ENCODE measurements around the gene ARHGEF1. TPM values are rescaled to one million over a fixed set of nuclear protein-coding genes. Genes with fewer than 3 reads are reported as not detected.
A peak's percentile ranks its signal among the peaks of the same experiment; 100 is the strongest.

Gene ARHGEF1
- total RNA-seq, 2 experiments from 2014 or later = 1,019 to 1,047 TPM

DNA sequence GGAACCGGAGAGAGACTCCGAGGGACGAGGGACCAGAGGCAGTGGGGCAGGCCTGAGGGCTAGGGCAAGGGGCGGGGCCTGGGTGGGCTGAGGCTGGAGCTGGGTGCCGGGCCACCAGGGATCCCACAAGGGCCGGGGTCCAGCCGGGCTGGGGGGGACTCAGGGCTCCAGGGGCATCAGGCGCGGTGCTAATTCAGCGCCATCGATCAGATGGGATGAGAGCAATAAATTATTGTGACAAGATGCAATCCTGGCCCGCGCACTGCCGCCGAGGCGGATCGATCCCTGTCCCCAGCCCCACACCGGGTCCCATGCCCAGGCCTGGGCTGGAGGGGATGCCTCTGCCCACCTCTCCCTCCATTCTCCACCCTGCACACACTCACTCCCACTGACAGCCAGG is 39.6 kb downstream of the ARHGEF1 start:
- peaks cover 5 to 8% of the 10 kb centered on the region in 2 experiments for H3K27me3 ChIP-seq (ENCODE audit: control insufficient read depth in 1 of 2, insufficient read depth in 2 of 2, low read length in 2 of 2)

DNA sequence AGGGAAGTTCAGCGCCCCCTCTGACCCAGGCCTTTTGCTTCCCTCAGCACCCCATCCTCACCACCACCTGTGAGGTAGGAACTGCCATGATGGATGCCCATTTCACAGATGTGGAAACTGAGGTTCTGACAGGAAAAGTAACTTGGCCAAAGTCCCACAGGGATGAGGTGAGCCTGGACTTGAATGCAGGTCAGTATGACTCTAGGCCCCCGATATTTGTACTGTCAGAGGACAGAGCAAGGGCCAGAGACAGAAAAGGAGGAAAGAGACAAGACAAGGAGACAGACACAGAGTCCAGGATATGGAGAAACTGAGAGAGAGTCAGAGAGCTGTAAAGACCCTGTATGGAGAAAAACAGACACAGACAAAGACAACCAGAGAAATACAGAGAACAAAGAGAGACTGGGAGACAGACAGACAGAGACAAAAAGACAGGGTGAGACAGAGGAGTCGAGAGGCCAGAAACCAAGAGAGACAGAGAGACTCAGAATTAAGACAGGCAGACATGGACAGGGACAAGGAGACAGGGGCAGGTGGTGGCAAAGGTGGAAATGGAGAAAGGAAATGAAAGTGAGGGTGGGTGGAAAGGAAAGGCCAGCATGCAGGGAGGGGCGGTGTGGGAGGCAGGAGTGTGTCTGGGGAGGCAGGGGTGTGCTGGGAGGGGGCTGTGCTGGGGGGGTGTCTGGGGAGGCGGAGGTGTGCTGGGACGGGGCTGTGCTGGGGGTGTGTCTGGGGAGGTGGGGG is 40.2 kb downstream of the ARHGEF1 start:
- Histone ChIP-seq H3K36me3 (ENCODE audit: insufficient read depth, low read length) (no peaks in the 10 kb centered on the region), H3K27ac (ENCODE audit: low read depth in 1 of 2, low read length in 2 of 2) (no peak overlapping the region), H3K27me3 (ENCODE audit: control insufficient read depth in 1 of 2, insufficient read depth in 2 of 2, low read length in 2 of 2) (peaks cover 5% of the 10 kb centered on the region in 2 experiments), H3K4me3 (ENCODE audit: low read length) (no peak overlapping the region), H3K9me3 (ENCODE audit: control insufficient read depth in 1 of 2, insufficient read depth in 1 of 2, low read length in 2 of 2) (no peaks in the 10 kb centered on the region), H3K4me1 (ENCODE audit: insufficient read depth, low read length) (peaks cover 23% of the 10 kb centered on the region)
- H3K27ac Mint-ChIP-seq = no peak overlapping the region
- no peaks in the 10 kb centered on the region for H3K9me3 Mint-ChIP-seq
- H3K36me3 Mint-ChIP-seq (ENCODE audit: low read depth) = no peaks in the 10 kb centered on the region
- H3K4me1 Mint-ChIP-seq (ENCODE audit: low read depth) = peaks cover 12% of the 10 kb centered on the region
- DNase-seq (no peak), ATAC-seq (ENCODE audit: poor library complexity) (no peak)
- peaks cover 10% of the 10 kb centered on the region for H3K27me3 Mint-ChIP-seq
- CTCF ChIA-PET = no interaction called here
- H3K4me3 Mint-ChIP-seq = no peak overlapping the region
- intact Hi-C loops (cut with DNase I, micrococcal nuclease) = no loop called here
- POLR2A ChIA-PET = no interaction called here
- TF ChIP-seq, protein P1, sequence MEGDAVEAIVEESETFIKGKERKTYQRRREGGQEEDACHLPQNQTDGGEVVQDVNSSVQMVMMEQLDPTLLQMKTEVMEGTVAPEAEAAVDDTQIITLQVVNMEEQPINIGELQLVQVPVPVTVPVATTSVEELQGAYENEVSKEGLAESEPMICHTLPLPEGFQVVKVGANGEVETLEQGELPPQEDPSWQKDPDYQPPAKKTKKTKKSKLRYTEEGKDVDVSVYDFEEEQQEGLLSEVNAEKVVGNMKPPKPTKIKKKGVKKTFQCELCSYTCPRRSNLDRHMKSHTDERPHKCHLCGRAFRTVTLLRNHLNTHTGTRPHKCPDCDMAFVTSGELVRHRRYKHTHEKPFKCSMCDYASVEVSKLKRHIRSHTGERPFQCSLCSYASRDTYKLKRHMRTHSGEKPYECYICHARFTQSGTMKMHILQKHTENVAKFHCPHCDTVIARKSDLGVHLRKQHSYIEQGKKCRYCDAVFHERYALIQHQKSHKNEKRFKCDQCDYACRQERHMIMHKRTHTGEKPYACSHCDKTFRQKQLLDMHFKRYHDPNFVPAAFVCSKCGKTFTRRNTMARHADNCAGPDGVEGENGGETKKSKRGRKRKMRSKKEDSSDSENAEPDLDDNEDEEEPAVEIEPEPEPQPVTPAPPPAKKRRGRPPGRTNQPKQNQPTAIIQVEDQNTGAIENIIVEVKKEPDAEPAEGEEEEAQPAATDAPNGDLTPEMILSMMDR (IDR thresholded peaks at IDR 0.05) = no peak

More for the DNA sequence above, 39.6 kb downstream of the ARHGEF1 start:
- Mint-ChIP-seq H3K9me3 (no peaks in the 10 kb centered on the region), H3K4me3 (no peak overlapping the region), H3K27ac (no peak overlapping the region), H3K27me3 (peaks cover 10% of the 10 kb centered on the region), H3K36me3 (ENCODE audit: low read depth) (no peaks in the 10 kb centered on the region), H3K4me1 (ENCODE audit: low read depth) (peaks cover 12% of the 10 kb centered on the region)
- H3K27ac ChIP-seq (ENCODE audit: low read depth in 1 of 2, low read length in 2 of 2) = no peak overlapping the region
- TF ChIP-seq, protein P1 (IDR thresholded peaks at IDR 0.05) = no peak
- DNase-seq (no peak), ATAC-seq (ENCODE audit: poor library complexity) (no peak)
- no peak overlapping the region for H3K4me3 ChIP-seq (ENCODE audit: low read length)
- ChIA-PET CTCF (no interaction called here), POLR2A (interaction anchor here (2.2 kb wide), 1 partner anchor 35 kb away, joined by 13 read pairs; no protein-coding TSS in a partner anchor)
- H3K9me3 ChIP-seq (ENCODE audit: control insufficient read depth in 1 of 2, insufficient read depth in 1 of 2, low read length in 2 of 2) = no peaks in the 10 kb centered on the region
- H3K36me3 ChIP-seq (ENCODE audit: insufficient read depth, low read length) = no peaks in the 10 kb centered on the region
- intact Hi-C loops (cut with DNase I, micrococcal nuclease) = no loop called here
- peaks cover 24% of the 10 kb centered on the region for H3K4me1 ChIP-seq (ENCODE audit: insufficient read depth, low read length)

DNA sequence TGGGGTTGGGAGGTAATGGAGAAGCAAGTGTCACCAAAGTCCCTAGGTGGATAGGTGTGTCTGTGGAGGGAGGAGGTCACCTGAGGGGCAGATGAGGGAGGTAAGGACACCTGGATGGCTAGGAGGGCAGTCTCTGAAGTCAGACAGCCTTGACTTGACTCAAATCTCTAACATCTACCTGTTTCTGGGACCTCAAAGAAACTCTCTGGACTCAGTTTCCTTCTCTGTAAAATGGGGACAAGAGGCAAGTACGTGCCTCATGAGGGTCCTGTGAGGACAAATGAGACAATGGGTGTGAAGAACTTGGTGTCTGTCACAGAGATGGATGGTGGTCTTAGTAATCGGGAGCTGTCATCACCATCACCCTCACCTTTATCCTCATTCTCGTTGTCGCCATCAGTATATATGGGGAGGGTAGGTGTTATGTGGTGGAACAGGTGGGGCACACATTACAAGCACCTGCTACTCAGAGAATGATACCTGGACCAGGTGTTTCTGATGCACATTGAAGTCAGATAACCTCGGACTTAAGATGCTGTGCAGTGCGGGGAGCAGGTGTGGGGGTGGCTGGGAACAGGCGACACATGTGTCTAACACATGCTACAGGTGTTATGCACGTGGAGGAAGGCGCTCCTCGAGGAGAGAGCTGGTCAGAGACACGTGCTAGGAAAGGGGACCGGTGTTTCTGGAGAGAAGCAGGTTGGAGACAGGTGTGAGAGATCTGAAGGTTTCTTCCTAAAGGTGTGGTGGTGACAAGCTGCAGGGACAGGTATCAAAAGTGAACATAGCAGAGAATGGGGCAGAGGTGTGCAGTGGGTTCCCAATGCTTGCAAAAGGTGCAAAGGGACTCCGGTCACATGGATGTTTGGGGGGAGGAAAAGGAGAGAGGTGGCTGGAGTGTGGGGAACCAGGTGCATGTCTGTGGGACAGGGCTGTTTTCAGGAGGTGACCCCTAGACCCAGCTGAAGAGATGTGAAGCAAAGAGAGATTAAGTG is 41.5 kb downstream of the ARHGEF1 start:
- ChIA-PET POLR2A (interaction anchor here (1.2 kb wide), 1 partner anchor 37 kb away, joined by 4 read pairs; no protein-coding TSS in a partner anchor), CTCF (interaction anchor here (1.1 to 1.4 kb wide), 2 partner anchors 51 to 65 kb away, joined by 3 to 5 read pairs; no protein-coding TSS in a partner anchor)
- no peaks in the 10 kb centered on the region for H3K36me3 ChIP-seq (ENCODE audit: insufficient read depth, low read length)
- H3K9me3 ChIP-seq (ENCODE audit: control insufficient read depth in 1 of 2, insufficient read depth in 1 of 2, low read length in 2 of 2) = no peaks in the 10 kb centered on the region
- ATAC-seq (ENCODE audit: poor library complexity) = no peak
- peaks cover 33% of the 10 kb centered on the region for H3K4me1 ChIP-seq (ENCODE audit: insufficient read depth, low read length)
- Mint-ChIP-seq H3K27ac (no peak overlapping the region), H3K27me3 (peaks cover 10% of the 10 kb centered on the region), H3K36me3 (ENCODE audit: low read depth) (peaks cover 6% of the 10 kb centered on the region), H3K4me3 (peak overlapping the region; percentile 16), H3K4me1 (ENCODE audit: low read depth) (peaks cover 20% of the 10 kb centered on the region), H3K9me3 (no peaks in the 10 kb centered on the region)
- DNase-seq = no peak
- intact Hi-C loops (cut with DNase I, micrococcal nuclease) = loop anchor here in 1 of 2 experiments (5.0 kb wide), 1 partner anchor 37 kb away; no protein-coding TSS in a partner anchor
- no peak overlapping the region for H3K4me3 ChIP-seq (ENCODE audit: low read length)
- TF ChIP-seq, protein P1 (IDR thresholded peaks at IDR 0.05) = no peak
- peaks cover 0 to 5% of the 10 kb centered on the region in 2 experiments for H3K27me3 ChIP-seq (ENCODE audit: control insufficient read depth in 1 of 2, insufficient read depth in 2 of 2, low read length in 2 of 2)
- no peak overlapping the region for H3K27ac ChIP-seq (ENCODE audit: low read depth in 1 of 2, low read length in 2 of 2)

All from CD4-positive, alpha-beta T cell (primary cell).